NT2/D1 (cell line): ENCODE measurements around the gene ADA.

ENCODE experiments used
- SUZ12 ChIP-seq: IDR thresholded peaks from 2 replicates; pipeline ENCODE4 v1.6.1; 2011; ENCODE audit not compliant: insufficient read length, insufficient read depth; ENCODE audit errors: extremely low read depth
- YY1 ChIP-seq: IDR thresholded peaks from 2 replicates; pipeline ENCODE4 v1.6.1; 2011; ENCODE audit not compliant: insufficient read length, insufficient read depth
- ZNF274 ChIP-seq: IDR thresholded peaks from 2 replicates; pipeline ENCODE4 v1.6.1; 2011; ENCODE audit warnings: mild to moderate bottlenecking, low read depth, low read length

DNA sequence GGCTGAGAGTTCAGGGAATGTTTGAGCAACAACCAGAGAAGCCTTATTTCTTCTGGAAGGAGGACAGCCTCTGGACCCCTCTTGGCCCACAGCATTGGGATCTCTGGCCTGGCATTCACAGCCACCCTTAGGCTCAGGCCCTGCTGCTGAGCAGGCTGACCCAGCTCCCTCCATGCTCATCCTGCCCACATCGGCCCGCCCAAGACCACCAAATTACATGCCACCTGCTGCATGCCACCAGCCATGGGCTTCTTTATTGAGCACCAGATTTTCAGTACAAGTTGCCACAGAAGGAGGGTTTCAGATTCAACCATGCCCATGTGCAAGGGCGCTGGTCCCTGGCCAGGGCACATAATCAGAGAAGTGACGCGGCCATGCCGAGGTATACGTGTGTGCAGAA lies 32.2 kb downstream of the ADA start:
- TF ChIP-seq ZNF274 (no peak), YY1 (no peak), SUZ12 (no peak)
